Natural killer cell (primary cell): ENCODE data around the gene ZPLD1. TPM values are rescaled to one million over a fixed set of nuclear protein-coding genes. Genes with fewer than 3 reads are reported as not detected.

ENCODE experiments used
- ATAC-seq, 3 donors: fragments of 150-1000 bp in 2 of 3; fragments of 200-7000 bp in 1 of 3; cut with Tn5 transposase; 1 replicate in 1 of 3; 2 replicates in 2 of 3; pipeline ENCODE4 v1.10.0; 2021; ENCODE audit warnings: mild to moderate bottlenecking in 2 of 3, moderate library complexity in 2 of 3
- DNase-seq, 2 donors: peaks; one replicate each; pipeline versions ENCODE4 v3.0.0 to v3.0.0-alpha.2; 2013 to 2021; ENCODE audit warnings: mixed read lengths in 1 of 2
- H3K27ac ChIP-seq: one replicate; pipeline ENCODE4 v1.5.1; 2013; ENCODE audit warnings: mild to moderate bottlenecking, low read length
- H3K27me3 ChIP-seq: one replicate; pipeline ENCODE4 v1.6.1; 2013; ENCODE audit warnings: low read length; ENCODE audit not compliant: control insufficient read depth, insufficient read depth
- H3K36me3 ChIP-seq: one replicate; pipeline ENCODE4 v1.6.1; 2013; ENCODE audit warnings: low read length; ENCODE audit not compliant: control insufficient read depth, insufficient read depth
- H3K4me1 ChIP-seq: one replicate; pipeline ENCODE4 v1.6.1; 2013; ENCODE audit warnings: low read length; ENCODE audit not compliant: control insufficient read depth, insufficient read depth
- H3K4me3 ChIP-seq: one replicate; pipeline ENCODE4 v1.5.1; 2013; ENCODE audit warnings: low read length
- H3K9me3 ChIP-seq: one replicate; pipeline ENCODE4 v1.6.1; 2013; ENCODE audit warnings: low read length; ENCODE audit not compliant: control insufficient read depth, insufficient read depth
- H3K27ac Mint-ChIP-seq, 2 donors: one replicate each; pipeline ENCODE4 v1.8.0; 2022; ENCODE audit warnings: mild to moderate bottlenecking in 2 of 2, mixed read lengths in 2 of 2, moderate library complexity in 1 of 2
- H3K27me3 Mint-ChIP-seq, 2 donors: one replicate each; pipeline ENCODE4 v1.8.0; 2022; ENCODE audit warnings: low read depth in 2 of 2, mixed read lengths in 2 of 2
- H3K36me3 Mint-ChIP-seq: one replicate; pipeline ENCODE4 v1.8.0; 2022; ENCODE audit warnings: mixed read lengths
- H3K4me1 Mint-ChIP-seq, 2 donors: one replicate each; pipeline ENCODE4 v1.8.0; 2022; ENCODE audit warnings: mixed read lengths in 2 of 2
- H3K4me3 Mint-ChIP-seq: one replicate; pipeline ENCODE4 v1.8.0; 2022; ENCODE audit warnings: mild to moderate bottlenecking, moderate library complexity, mixed read lengths
- H3K9me3 Mint-ChIP-seq, 2 donors: one replicate each; pipeline ENCODE4 v1.8.0; 2022; ENCODE audit warnings: mixed read lengths in 2 of 2
- CTCF ChIP-seq: fragments of 200-600 bp; IDR thresholded peaks from one replicate; pipeline ENCODE4 v1.8.0; 2022; ENCODE audit warnings: antibody characterized with exemption
- WGBS: methylation state at CpG from one replicate; pipeline ENCODE4 v1.1.7; 2013; ENCODE audit warnings: missing lambda C conversion rate; ENCODE audit not compliant: insufficient coverage; 5-methylcytosine and 5-hydroxymethylcytosine counted together
- intact Hi-C: fragments of 100-400 bp; cut with micrococcal nuclease; formaldehyde crosslinking; loops from one replicate; pipeline ENCODE4 v1.14.2; 2022
- total RNA-seq, 4 donors: library from RNA; stranded (reverse); fragments of 120-200 nt in 1 of 4; gene quantifications; one replicate each; pipeline versions ENCODE4 v1.2.3 to v1.2.4, GENCODE V29; 2013 to 2022

ZPLD1 gene
- total RNA-seq, 3 donors from 2014 or later (not counting 1 experiment from before 2014, with no cell fraction given) = not detected

DNA sequence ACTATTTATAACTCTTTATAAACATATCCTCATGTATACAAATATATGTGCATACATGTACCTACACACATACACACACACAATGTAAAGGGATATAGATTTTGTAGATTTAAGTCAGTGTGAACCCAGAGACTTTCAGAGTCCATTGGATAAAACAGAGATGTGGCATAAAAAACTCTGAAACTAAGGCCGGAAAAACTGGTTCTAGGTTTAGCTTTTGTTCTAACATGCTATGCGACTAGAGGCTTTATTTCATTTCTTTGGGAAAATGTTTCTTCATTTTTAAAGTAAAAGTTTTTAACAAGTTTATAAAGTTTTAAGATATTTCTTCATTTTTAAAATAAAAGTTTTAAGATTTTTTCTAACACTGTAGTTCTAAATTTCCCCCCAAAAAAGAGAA lies 36.7 kb downstream of the ZPLD1 start:
- WGBS = 90% methylated on average over 1 of the region's 2 CpGs

GRCh38 chr3:102473648-102474047 lies 38.8 kb downstream of the ZPLD1 start:
- DNase-seq (no peak), ATAC-seq (no peak)
- Histone ChIP-seq H3K4me1 (no peaks in the 10 kb centered on the region), H3K27me3 (no peaks in the 10 kb centered on the region), H3K36me3 (no peaks in the 10 kb centered on the region), H3K4me3 (no peak overlapping the region), H3K27ac (no peak overlapping the region), H3K9me3 (no peaks in the 10 kb centered on the region)
- H3K36me3 Mint-ChIP-seq = no peaks in the 10 kb centered on the region
- no peaks in the 10 kb centered on the region for H3K4me1 Mint-ChIP-seq
- H3K9me3 Mint-ChIP-seq = peaks cover 2 to 4% of the 10 kb centered on the region in 2 donors
- no peak for TF ChIP-seq CTCF
- intact Hi-C loops = no loop called here
- H3K27ac Mint-ChIP-seq = no peak overlapping the region
- no peaks in the 10 kb centered on the region for H3K27me3 Mint-ChIP-seq
- no peak overlapping the region for H3K4me3 Mint-ChIP-seq

More for the DNA sequence above, 36.7 kb downstream of the ZPLD1 start:
- intact Hi-C loops = no loop called here
- ATAC-seq (no peak), DNase-seq (no peak)
- Mint-ChIP-seq H3K27me3 (no peaks in the 10 kb centered on the region), H3K4me1 (no peaks in the 10 kb centered on the region), H3K9me3 (peaks cover 2 to 4% of the 10 kb centered on the region in 2 donors), H3K36me3 (no peaks in the 10 kb centered on the region), H3K4me3 (no peak overlapping the region), H3K27ac (no peak overlapping the region)
- TF ChIP-seq CTCF = no peak
- Histone ChIP-seq H3K4me1 (no peaks in the 10 kb centered on the region), H3K36me3 (no peaks in the 10 kb centered on the region), H3K27me3 (no peaks in the 10 kb centered on the region), H3K9me3 (no peaks in the 10 kb centered on the region), H3K4me3 (no peak overlapping the region), H3K27ac (no peak overlapping the region)

DNA sequence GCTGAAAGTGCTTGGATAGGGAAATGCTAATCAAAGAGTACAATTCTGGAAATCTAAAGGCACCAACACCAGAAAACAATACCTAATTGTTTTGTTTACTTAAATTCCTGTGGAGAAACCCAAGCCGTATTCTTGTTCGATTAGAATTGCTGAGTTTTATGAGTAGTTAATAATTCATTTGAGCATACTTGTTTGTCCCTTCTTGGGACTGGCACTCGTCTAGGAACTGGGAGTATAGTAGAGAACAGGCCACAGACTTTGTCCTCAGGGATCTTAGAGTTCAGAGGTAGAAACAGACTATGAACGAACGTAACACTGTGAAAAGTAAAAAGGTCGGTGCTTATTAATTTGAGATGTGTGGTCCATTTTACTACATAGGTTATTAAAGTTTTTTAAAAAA lies 39.4 kb downstream of the ZPLD1 start:
- Histone ChIP-seq H3K4me3 (no peak overlapping the region), H3K36me3 (no peaks in the 10 kb centered on the region), H3K27me3 (no peaks in the 10 kb centered on the region), H3K27ac (no peak overlapping the region), H3K4me1 (no peaks in the 10 kb centered on the region), H3K9me3 (no peaks in the 10 kb centered on the region)
- 86% methylated on average over 5 of the region's 6 CpGs for WGBS
- DNase-seq = no peak
- TF ChIP-seq CTCF = no peak
- intact Hi-C loops = no loop called here
- Mint-ChIP-seq H3K27ac (no peak overlapping the region), H3K4me1 (no peaks in the 10 kb centered on the region), H3K27me3 (no peaks in the 10 kb centered on the region), H3K4me3 (no peak overlapping the region), H3K9me3 (peaks cover 2 to 4% of the 10 kb centered on the region in 2 donors), H3K36me3 (no peaks in the 10 kb centered on the region)
- ATAC-seq = no peak

DNA sequence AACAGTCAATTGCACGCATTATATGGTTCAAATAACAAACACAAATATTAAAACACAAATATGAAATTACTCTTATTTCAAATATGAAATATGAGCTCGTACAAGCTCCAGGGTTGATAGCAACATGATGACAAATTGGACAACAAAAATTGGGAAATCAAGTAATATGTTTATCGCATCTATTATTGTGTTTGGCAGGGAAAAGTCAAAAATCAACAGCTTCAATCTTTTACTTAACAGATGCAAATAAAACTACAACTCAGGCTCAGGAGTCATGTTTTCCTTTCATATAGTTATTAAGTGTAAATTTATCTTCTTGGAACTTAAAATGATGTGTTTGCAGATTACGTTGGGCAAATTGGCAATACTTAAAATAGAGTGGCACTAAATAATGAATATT lies 41.4 kb downstream of the ZPLD1 start:
- Histone ChIP-seq H3K36me3 (no peaks in the 10 kb centered on the region), H3K27me3 (no peaks in the 10 kb centered on the region), H3K4me1 (no peaks in the 10 kb centered on the region), H3K9me3 (no peaks in the 10 kb centered on the region), H3K4me3 (no peak overlapping the region), H3K27ac (no peak overlapping the region)
- Mint-ChIP-seq H3K27ac (no peak overlapping the region), H3K36me3 (no peaks in the 10 kb centered on the region), H3K27me3 (peaks cover 0 to 4% of the 10 kb centered on the region in 2 donors), H3K4me1 (no peaks in the 10 kb centered on the region), H3K9me3 (peaks cover under 1 to 1% of the 10 kb centered on the region in 2 donors), H3K4me3 (no peak overlapping the region)
- TF ChIP-seq CTCF = no peak
- ATAC-seq (no peak), DNase-seq (no peak)
- 77% methylated on average over 3 of the region's 4 CpGs for WGBS
- intact Hi-C loops = no loop called here
